Mucosa of stomach (tissue), 1 donor: ENCODE measurements around the gene MPDZ.

Experiments used
- H3K27me3 ChIP-seq: one replicate; pipeline ENCODE4 v1.7.0; 2013; ENCODE audit warnings: mild to moderate bottlenecking, low read length; ENCODE audit not compliant: control insufficient read depth, insufficient read depth
- H3K36me3 ChIP-seq: one replicate; pipeline ENCODE4 v1.7.0; 2013; ENCODE audit warnings: low read length; ENCODE audit not compliant: control insufficient read depth, insufficient read depth
- H3K4me1 ChIP-seq: one replicate; pipeline ENCODE4 v1.7.0; 2013; ENCODE audit warnings: mild to moderate bottlenecking, low read length; ENCODE audit not compliant: control insufficient read depth, insufficient read depth
- H3K4me3 ChIP-seq: one replicate; pipeline ENCODE4 v1.7.0; 2013; ENCODE audit warnings: low read length
- H3K9ac ChIP-seq: one replicate; pipeline ENCODE4 v1.7.0; 2013; ENCODE audit warnings: mild to moderate bottlenecking, low read length, moderate library complexity
- H3K9me3 ChIP-seq: one replicate; pipeline ENCODE4 v1.7.0; 2013; ENCODE audit warnings: mild to moderate bottlenecking, low read length, moderate library complexity; ENCODE audit not compliant: control insufficient read depth
- donor health status: Pancreatic carcinoma.

Gene MPDZ

GRCh38 chr9:13213337-13213736 is 66.2 kb downstream of the MPDZ start:
- no peak overlapping the region for H3K4me3 ChIP-seq
- H3K9me3 ChIP-seq, result no peaks in the 10 kb centered on the region
- H3K9ac ChIP-seq, result no peak overlapping the region
- no peaks in the 10 kb centered on the region for H3K27me3 ChIP-seq
- no peaks in the 10 kb centered on the region for H3K4me1 ChIP-seq
- H3K36me3 ChIP-seq, result no peaks in the 10 kb centered on the region

GRCh38 chr9:13210306-13210705 is 69.2 kb downstream of the MPDZ start:
- Histone ChIP-seq H3K9ac (no peak overlapping the region), H3K4me3 (no peak overlapping the region), H3K36me3 (no peaks in the 10 kb centered on the region), H3K9me3 (no peaks in the 10 kb centered on the region), H3K4me1 (no peaks in the 10 kb centered on the region), H3K27me3 (no peaks in the 10 kb centered on the region)

- no peaks in the 10 kb centered on the region for H3K27me3 ChIP-seq
- H3K4me1 ChIP-seq, result no peaks in the 10 kb centered on the region
- no peak overlapping the region for H3K9ac ChIP-seq
- no peak overlapping the region for H3K4me3 ChIP-seq
- no peaks in the 10 kb centered on the region for H3K36me3 ChIP-seq
- no peaks in the 10 kb centered on the region for H3K9me3 ChIP-seq
Measured at GRCh38 chr9:13209498-13209897, 70.0 kb downstream of the MPDZ start.

- H3K27me3 ChIP-seq, result no peaks in the 10 kb centered on the region
- H3K9ac ChIP-seq, result no peak overlapping the region
- H3K4me1 ChIP-seq, result no peaks in the 10 kb centered on the region
- H3K36me3 ChIP-seq, result no peaks in the 10 kb centered on the region
- H3K9me3 ChIP-seq, result no peaks in the 10 kb centered on the region
- no peak overlapping the region for H3K4me3 ChIP-seq
Measured at GRCh38 chr9:13205824-13206223, 73.7 kb downstream of the MPDZ start.

- Histone ChIP-seq H3K9me3 (no peaks in the 10 kb centered on the region), H3K4me3 (no peak overlapping the region), H3K36me3 (no peaks in the 10 kb centered on the region), H3K9ac (no peak overlapping the region), H3K27me3 (no peaks in the 10 kb centered on the region), H3K4me1 (no peaks in the 10 kb centered on the region)
Measured at GRCh38 chr9:13190040-13190439, 89.5 kb downstream of the MPDZ start.

- Histone ChIP-seq H3K36me3 (no peaks in the 10 kb centered on the region), H3K27me3 (no peaks in the 10 kb centered on the region), H3K4me1 (no peaks in the 10 kb centered on the region), H3K4me3 (no peak overlapping the region), H3K9ac (no peak overlapping the region), H3K9me3 (no peaks in the 10 kb centered on the region)
Measured at GRCh38 chr9:13189362-13189761, 90.1 kb downstream of the MPDZ start.

GRCh38 chr9:13186774-13187173 is 92.7 kb downstream of the MPDZ start:
- Histone ChIP-seq H3K4me3 (no peak overlapping the region), H3K36me3 (no peaks in the 10 kb centered on the region), H3K27me3 (no peaks in the 10 kb centered on the region), H3K9me3 (no peaks in the 10 kb centered on the region), H3K4me1 (no peaks in the 10 kb centered on the region), H3K9ac (no peak overlapping the region)

GRCh38 chr9:13186091-13186490 is 93.4 kb downstream of the MPDZ start:
- Histone ChIP-seq H3K27me3 (no peaks in the 10 kb centered on the region), H3K4me3 (no peak overlapping the region), H3K9ac (no peak overlapping the region), H3K4me1 (no peaks in the 10 kb centered on the region), H3K36me3 (no peaks in the 10 kb centered on the region), H3K9me3 (no peaks in the 10 kb centered on the region)

- H3K4me3 ChIP-seq, result no peak overlapping the region
- no peaks in the 10 kb centered on the region for H3K36me3 ChIP-seq
- no peaks in the 10 kb centered on the region for H3K4me1 ChIP-seq
- H3K9me3 ChIP-seq, result no peaks in the 10 kb centered on the region
- no peak overlapping the region for H3K9ac ChIP-seq
- no peaks in the 10 kb centered on the region for H3K27me3 ChIP-seq
Measured at GRCh38 chr9:13181652-13182051, 97.8 kb downstream of the MPDZ start.

GRCh38 chr9:13179257-13179656 is 100.2 kb downstream of the MPDZ start:
- Histone ChIP-seq H3K27me3 (no peaks in the 10 kb centered on the region), H3K9ac (no peak overlapping the region), H3K36me3 (no peaks in the 10 kb centered on the region)

GRCh38 chr9:13175732-13176131 is 103.8 kb downstream of the MPDZ start:
- Histone ChIP-seq H3K4me3 (no peak overlapping the region), H3K9ac (no peak overlapping the region), H3K4me1 (no peaks in the 10 kb centered on the region), H3K36me3 (no peaks in the 10 kb centered on the region), H3K9me3 (no peaks in the 10 kb centered on the region), H3K27me3 (no peaks in the 10 kb centered on the region)

More at GRCh38 chr9:13179257-13179656, 100.2 kb downstream of the MPDZ start:
- Histone ChIP-seq H3K4me1 (no peaks in the 10 kb centered on the region), H3K9me3 (no peaks in the 10 kb centered on the region), H3K4me3 (no peak overlapping the region)

GRCh38 chr9:13174906-13175639 is 104.4 kb downstream of the MPDZ start:
- Histone ChIP-seq H3K36me3 (no peaks in the 10 kb centered on the region), H3K4me3 (no peak overlapping the region)

GRCh38 chr9:13173553-13173952 is 105.9 kb downstream of the MPDZ start:
- Histone ChIP-seq H3K36me3 (no peaks in the 10 kb centered on the region), H3K9ac (no peak overlapping the region), H3K27me3 (no peaks in the 10 kb centered on the region), H3K4me1 (no peaks in the 10 kb centered on the region), H3K4me3 (no peak overlapping the region), H3K9me3 (no peaks in the 10 kb centered on the region)

More at GRCh38 chr9:13174906-13175639, 104.4 kb downstream of the MPDZ start:
- no peaks in the 10 kb centered on the region for H3K9me3 ChIP-seq
- H3K4me1 ChIP-seq, result no peaks in the 10 kb centered on the region
- H3K9ac ChIP-seq, result no peak overlapping the region
- H3K27me3 ChIP-seq, result no peaks in the 10 kb centered on the region
